GM12878 (cell line): Measurements from ENCODE around the gene ARHGEF3. TPM values are rescaled to one million over a fixed set of nuclear protein-coding genes. Genes with fewer than 3 reads are reported as not detected.
A peak's percentile ranks its signal among the peaks of the same experiment; 100 is the strongest.

ENCODE experiments used
- ATAC-seq: fragments of 200-7000 bp; cut with Tn5 transposase; 3 replicates; pipeline ENCODE4 v1.9.1; 2020; ENCODE audit warnings: mild to moderate bottlenecking, moderate library complexity
- BruUV-seq: library from RNA; stranded (reverse); fragments of 400-500 nt; replicated peaks from 2 replicates; lab custom pipeline; 2021; lab: Mats Ljungman, UMichigan
- CTCF ChIA-PET: fragments of 300-600 bp; sonication (Branson Sonifier 250); formaldehyde crosslinking; extraction: SDS; loops from one replicate; lab custom pipeline; 2021; ENCODE audit warnings: inconsistent platforms; lab: Yijun Ruan, JAX
- POLR2A ChIA-PET: fragments of 350-600 bp; formaldehyde crosslinking; extraction: SDS; loops from one replicate; lab custom pipeline; 2021; ENCODE audit warnings: inconsistent platforms; lab: Charles Lee
- RAD21 ChIA-PET: fragments of 300-600 bp; sonication (Branson Sonifier 250); formaldehyde crosslinking; loops from one replicate; lab custom pipeline; 2023; ENCODE audit warnings: antibody characterized with exemption; ENCODE audit not compliant: unreplicated experiment; lab: Charles Lee
- SMC1A ChIA-PET: fragments of 300-600 bp; sonication (Branson Sonifier 250); formaldehyde crosslinking; loops from one replicate; lab custom pipeline; 2023; ENCODE audit not compliant: unreplicated experiment, uncharacterized antibody; lab: Charles Lee
- DNase-seq: peaks from one replicate; pipeline ENCODE4 v3.0.0-alpha.2; 2011; ENCODE audit warnings: low read depth, low spot score
- FAIRE-seq: peaks from 3 replicates; lab custom pipeline; 2011; peaks lifted over from hg19 to GRCh38; lab: Jason Lieb, UNC
- H2AFZ ChIP-seq: 2 replicates; pipeline ENCODE4 v1.6.0; 2011; ENCODE audit warnings: low read depth, low read length, control low read depth; ENCODE audit not compliant: control insufficient read depth
- H3K27ac ChIP-seq: 2 replicates; pipeline ENCODE4 v1.5.1; 2011; ENCODE audit warnings: control low read depth; ENCODE audit not compliant: control insufficient read depth, insufficient read depth
- H3K27me3 ChIP-seq, 2 experiments: replicated peaks in 1 of 2; 2 replicates each; pipeline versions ENCODE4 v1.6.0 to v1.6.1; 2011; ENCODE audit warnings: low read length in 1 of 2; ENCODE audit not compliant: control insufficient read depth in 2 of 2, insufficient read depth in 2 of 2
- H3K36me3 ChIP-seq, 2 experiments: 2 replicates each; pipeline ENCODE4 v1.5.1; 2011; ENCODE audit warnings: low read length in 1 of 2; ENCODE audit not compliant: control insufficient read depth in 2 of 2, insufficient read depth in 2 of 2
- H3K4me1 ChIP-seq: 2 replicates; pipeline ENCODE4 v1.6.1; 2011; ENCODE audit warnings: mild to moderate bottlenecking, low read length, moderate library complexity, mixed read lengths; ENCODE audit not compliant: control insufficient read depth, insufficient read depth
- H3K4me2 ChIP-seq: 2 replicates; pipeline ENCODE4 v1.6.0; 2011; ENCODE audit warnings: control low read depth; ENCODE audit not compliant: control insufficient read depth, insufficient read depth
- H3K4me3 ChIP-seq: fragments of 200-600 bp; sonication (generic); 2 replicates; pipeline ENCODE4 v1.5.1; 2016
- H3K79me2 ChIP-seq: 2 replicates; pipeline ENCODE4 v1.6.0; 2011; ENCODE audit warnings: low read length; ENCODE audit not compliant: control insufficient read depth, insufficient read depth
- H3K9ac ChIP-seq: 2 replicates; pipeline ENCODE4 v1.8.0; 2011; ENCODE audit warnings: low read length, control low read depth, mixed read lengths; ENCODE audit not compliant: control insufficient read depth, insufficient read depth
- H3K9me3 ChIP-seq: replicated peaks from 3 replicates; pipeline ENCODE4 v1.5.1; 2011; ENCODE audit warnings: mild to moderate bottlenecking, low read length; ENCODE audit not compliant: control insufficient read depth, insufficient read depth
- H4K20me1 ChIP-seq: 2 replicates; pipeline ENCODE4 v1.6.0; 2011; ENCODE audit not compliant: control insufficient read depth, insufficient read depth
- HDGF ChIP-seq: fragments of 450-650 bp; IDR thresholded peaks from 2 replicates; pipeline ENCODE4 v1.6.1; 2016; ENCODE audit warnings: antibody characterized with exemption
- MLLT1 ChIP-seq: fragments of 450-650 bp; IDR thresholded peaks from 2 replicates; pipeline ENCODE4 v1.6.1; 2016; ENCODE audit warnings: mild to moderate bottlenecking
- MXI1 ChIP-seq: fragments of 150-350 bp; IDR thresholded peaks from 2 replicates; pipeline ENCODE4 v1.6.1; 2011; ENCODE audit warnings: low read depth, mild to moderate bottlenecking, inconsistent platforms, low read length, improper control_type of control experiment
- NKRF ChIP-seq: fragments of 450-650 bp; conservative IDR thresholded peaks from 2 replicates; pipeline ENCODE4 v1.6.1; 2017; ENCODE audit warnings: mild to moderate bottlenecking, moderate library complexity
- RAD21 ChIP-seq: IDR thresholded peaks from 2 replicates; pipeline ENCODE4 v1.6.1; 2011; ENCODE audit warnings: mild to moderate bottlenecking, low read depth, low read length, moderate library complexity; ENCODE audit not compliant: insufficient read depth
- SKIL ChIP-seq: fragments of 450-650 bp; IDR thresholded peaks from 2 replicates; pipeline ENCODE4 v1.6.1; 2017; ENCODE audit warnings: mild to moderate bottlenecking, low read depth, inconsistent platforms; ENCODE audit not compliant: poor library complexity, severe bottlenecking
- STAT1 ChIP-seq: fragments of 450-650 bp; conservative IDR thresholded peaks from 2 replicates; pipeline ENCODE4 v1.6.1; 2014; ENCODE audit warnings: antibody characterized with exemption, mild to moderate bottlenecking
- YY1 ChIP-seq: IDR thresholded peaks from 2 replicates; pipeline ENCODE4 v1.6.1; 2011; ENCODE audit warnings: low read depth, mild to moderate bottlenecking, low read length
- ZBTB33 ChIP-seq: fragments of 450-650 bp; IDR thresholded peaks from 2 replicates; pipeline ENCODE4 v1.6.1; 2017; ENCODE audit warnings: mild to moderate bottlenecking
- ZNF24 ChIP-seq: fragments of 450-650 bp; IDR thresholded peaks from 2 replicates; pipeline ENCODE4 v1.6.1; 2017; ENCODE audit warnings: antibody characterized with exemption, mild to moderate bottlenecking
- WGBS: methylation state at CpG from one replicate; pipeline ENCODE4 v1.1.6; 2016; ENCODE audit warnings: low lambda C conversion rate; ENCODE audit not compliant: insufficient replicate concordance, insufficient coverage; ENCODE audit errors: missing lambda C conversion rate; 5-methylcytosine and 5-hydroxymethylcytosine counted together
- in situ Hi-C: fragments of 300-500 bp; cut with MboI; formaldehyde crosslinking; loops from 9 replicates; pipeline ENCODE4 v1.14.3; 2018; ENCODE audit warnings: mixed read lengths
- intact Hi-C: fragments of 100-400 bp; cut with micrococcal nuclease; formaldehyde crosslinking; loops from one replicate; pipeline ENCODE4 v1.14.2; 2022; ENCODE audit not compliant: unreplicated experiment
- polyA plus RNA-seq, 11 experiments: library from polyadenylated mRNA; depleted of rRNA in 4 of 11; unstranded in 6 of 11; stranded (reverse) in 5 of 11; fragments of >200 nt; fragmentation: Nextera tagmentation in 4 of 11; fragmentation: Illumina TruSeq in 1 of 11; extraction: Ambion mirVana in 4 of 11; extraction: Trizol in 1 of 11; gene quantifications; 1 replicate in 1 of 11; 2 replicates in 10 of 11; pipeline versions ENCODE4 v1.2.1 to v1.2.3, GENCODE V29; 2011 to 2016; ENCODE audit warnings: inconsistent platforms in 2 of 11, missing spikeins in 2 of 11, low read depth in 1 of 11
- total RNA-seq, 4 experiments: library from RNA; depleted of rRNA in 3 of 4; stranded (reverse); fragments of >200 nt in 3 of 4; fragmentation: Illumina TruSeq in 1 of 4; extraction: Trizol in 1 of 4; gene quantifications; 2 replicates each; pipeline versions ENCODE4 v1.2.1 to v1.2.3, GENCODE V29; 2013 to 2021

ARHGEF3 gene
- total and polyA plus RNA-seq, 10 of the 15 experiments (the other 5 are each of a cell fraction or from before 2014, with no cell fraction given) = 21.8 to 78.7 (median 56.2) TPM

- H3K4me1 ChIP-seq = peaks cover 14% of the 10 kb centered on the region
- peak overlapping the region; percentile 88 for H3K4me2 ChIP-seq
- WGBS = 32% methylated on average over 7 of the region's 7 CpGs
- intact Hi-C loops = loop anchor here (1.0 kb wide), 2 partner anchors 75 to 161 kb away; no protein-coding TSS in a partner anchor
- H4K20me1 ChIP-seq = no peaks in the 10 kb centered on the region
- ATAC-seq (peak; percentile 30), DNase-seq (no peak), FAIRE-seq (peak; percentile 35)
- peak overlapping the region; percentile 52 for H2AFZ ChIP-seq
- ChIA-PET POLR2A (interaction anchor here (0.7 to 7.5 kb wide), 23 partner anchors 9 to 189 kb away, joined by 3 to 100 read pairs (median 6); partner anchors contain the start of gene TASOR), SMC1A (interaction anchor here (0.8 to 11.9 kb wide), 44 partner anchors 14 to 302 kb away, joined by 3 to 411 read pairs (median 10); partner anchors contain the start of genes CCDC66 and TASOR), RAD21 (interaction anchor here (0.8 to 14.1 kb wide), 47 partner anchors 9 to 217 kb away, joined by 3 to 388 read pairs (median 7); partner anchors contain the start of gene TASOR), CTCF (interaction anchor here (0.7 to 10.8 kb wide), 45 partner anchors 10 to 458 kb away, joined by 3 to 429 read pairs (median 7); partner anchors contain the start of genes CCDC66 and TASOR)
- H3K9me3 ChIP-seq = no peaks in the 10 kb centered on the region
- no TSS peak for BruUV-seq
- peak overlapping the region; percentile 57 for H3K9ac ChIP-seq
- H3K79me2 ChIP-seq = peaks cover 57% of the 10 kb centered on the region
- peak overlapping the region; percentile 55 for H3K27ac ChIP-seq
- H3K4me3 ChIP-seq = peak overlapping the region; percentile 34; the same call in 1 of the 2 replicates
- H3K36me3 ChIP-seq = no peaks in the 10 kb centered on the region
- H3K27me3 ChIP-seq = no peaks in the 10 kb centered on the region
- in situ Hi-C loops = loop anchor here (5.0 kb wide), 1 partner anchor 87 kb away; no protein-coding TSS in a partner anchor
- TF ChIP-seq ZNF24 (0 out of 2 replicates have a peak, but pooled peaks have one; percentile 13), SKIL (peak; percentile 73), STAT1 (peak; percentile 17; the same call in 1 of the 2 replicates), ZBTB33 (no peak), RAD21 (peak; percentile 70), HDGF (no peak), NKRF (peak; percentile 57; the same call in 1 of the 2 replicates), YY1 (peak; percentile 86), MXI1 (peak; percentile 54; the same call in 1 of the 2 replicates), MLLT1 (peak; percentile 97)
Observed at GRCh38 chr3:56799251-56799882, 2.4 kb downstream of the ARHGEF3 start.
